Gastroesophageal sphincter (tissue), 3 donors: ENCODE results near the gene MAP3K10.

ENCODE experiments used
- CTCF ChIP-seq, 4 experiments: fragments of 200-600 bp in 2 of 4; fragments of 450-650 bp in 2 of 4; sonication (generic) in 1 of 4; IDR thresholded peaks; one replicate each; pipeline ENCODE4 v1.5.1; 2017 to 2019; ENCODE audit warnings: antibody characterized with exemption in 4 of 4, mild to moderate bottlenecking in 2 of 4, moderate library complexity in 2 of 4
- EP300 ChIP-seq: sonication (generic); formaldehyde crosslinking; IDR thresholded peaks from one replicate; pipeline ENCODE4 v1.6.1; 2017; ENCODE audit warnings: antibody characterized with exemption, mild to moderate bottlenecking

GRCh38 chr19:40235238-40236025, 44.2 kb downstream of the MAP3K10 start:
- TF ChIP-seq CTCF (IDR thresholded peaks at IDR 0.05) (no peak), EP300 (no peak)
